Stimulated activated CD4-positive, alpha-beta T cell treated with anti-CD3 and anti-CD28 coated beads, TNF-alpha, amount 100 ng/mL, for 24 hours (primary cell): ENCODE results near the gene RASGRP3.
"Not testable (repeated sequence)": the region's sequence is repeated elsewhere in the genome, so short reads cannot be mapped to it uniquely, and the experiment has no call there.

Experiments
- DNase-seq, 3 experiments: peaks; one replicate each; pipeline ENCODE4 v3.0.0-alpha.2; 2020; ENCODE audit warnings: low read depth in 3 of 3

The RASGRP3 gene

GRCh38 chr2:33453905-33454479, 22.5 kb upstream of the RASGRP3 start:
- no peak for DNase-seq

GRCh38 chr2:33457556-33458247, 18.7 kb upstream of the RASGRP3 start:
- no peak for DNase-seq

GRCh38 chr2:33458248-33458819, 18.1 kb upstream of the RASGRP3 start:
- no peak for DNase-seq

- no peak for DNase-seq
These were observed 16.7 kb upstream of the RASGRP3 start for GRCh38 chr2:33459745-33460144.

GRCh38 chr2:33462512-33462911, 13.9 kb upstream of the RASGRP3 start:
- DNase-seq, result not testable (repeated sequence)

- no peak for DNase-seq
These were observed 9.0 kb upstream of the RASGRP3 start for GRCh38 chr2:33467413-33467812.

- DNase-seq, result no peak
These were observed 7.2 kb upstream of the RASGRP3 start for GRCh38 chr2:33469238-33469637.

- DNase-seq, result peak; percentile 44 to 66 (median 63)
These were observed 972 bp upstream of the RASGRP3 start for GRCh38 chr2:33475224-33476130.

- no peak for DNase-seq
These were observed 343 bp downstream of the RASGRP3 start for GRCh38 chr2:33476793-33477190.

GRCh38 chr2:33477473-33478468, 1.3 kb downstream of the RASGRP3 start:
- DNase-seq, result peak in 1 of 3 experiments; percentile 4

GRCh38 chr2:33478968-33479731, 2.7 kb downstream of the RASGRP3 start:
- DNase-seq, result no peak

GRCh38 chr2:33482518-33482917, 6.1 kb downstream of the RASGRP3 start:
- DNase-seq, result no peak

GRCh38 chr2:33484042-33484621, 7.7 kb downstream of the RASGRP3 start:
- DNase-seq, result no peak

- DNase-seq, result no peak
These were observed 8.6 kb downstream of the RASGRP3 start for GRCh38 chr2:33485051-33485450.

- DNase-seq, result no peak
These were observed 10.1 kb downstream of the RASGRP3 start for GRCh38 chr2:33486544-33486943.

- no peak for DNase-seq
These were observed 11.8 kb downstream of the RASGRP3 start for GRCh38 chr2:33488178-33488690.

GRCh38 chr2:33488715-33489540, 12.5 kb downstream of the RASGRP3 start:
- no peak for DNase-seq

GRCh38 chr2:33489835-33490431, 13.5 kb downstream of the RASGRP3 start:
- no peak for DNase-seq
